ENCODE measurements around the gene SYTL4.

- TF ChIP-seq CTCF (IDR thresholded peaks at IDR 0.05) (peak in 1 of 6 experiments; percentile 14), POLR2A (IDR thresholded peaks at IDR 0.05) (no peak)
Measured at GRCh38 chrX:100685997-100686305, 46.0 kb downstream of the SYTL4 start.

Measured in esophagus squamous epithelium (tissue), 4 donors.